HepG2 (cell line): ENCODE results near the gene PKNOX2. TPM values are rescaled to one million over a fixed set of nuclear protein-coding genes. Genes with fewer than 3 reads are reported as not detected.

Experiments used
- ATAC-seq: fragments of 200-7000 bp; cut with Tn5 transposase; 3 replicates; pipeline ENCODE4 v1.9.1; 2020; ENCODE audit warnings: mild to moderate bottlenecking, moderate library complexity
- BruUV-seq: library from RNA; stranded (reverse); fragments of 400-500 nt; replicated peaks from 2 replicates; lab custom pipeline; 2021; lab: Mats Ljungman, UMichigan
- CTCF ChIA-PET: fragments of 300-600 bp; formaldehyde crosslinking; extraction: SDS; loops from one replicate; lab custom pipeline; 2021; ENCODE audit warnings: low total read pairs, inconsistent platforms, low intra/inter-chr PET ratio; lab: Yijun Ruan, JAX
- POLR2A ChIA-PET: fragments of 350-600 bp; sonication (Branson Sonifier 250); formaldehyde crosslinking; loops from one replicate; lab custom pipeline; 2020; ENCODE audit warnings: antibody characterized with exemption, inconsistent platforms; lab: Yijun Ruan, JAX
- DNase-seq: peaks from one replicate; pipeline ENCODE4 v3.0.0-alpha.2; 2015; ENCODE audit warnings: low spot score
- FAIRE-seq: peaks from 3 replicates; lab custom pipeline; 2011; peaks lifted over from hg19 to GRCh38; lab: Jason Lieb, UNC
- H2AFZ ChIP-seq: one replicate; pipeline ENCODE4 v1.6.1; 2011; ENCODE audit warnings: low read length, inconsistent platforms
- H3K27ac ChIP-seq: fragments of 300-600 bp; 3 replicates; pipeline ENCODE4 v1.8.0; 2011; ENCODE audit warnings: mixed run types, mild to moderate bottlenecking, mixed read lengths, low read length, inconsistent platforms; ENCODE audit not compliant: insufficient read depth; ENCODE audit errors: extremely low read length
- H3K27me3 ChIP-seq, 2 experiments: fragments of 200-600 bp in 1 of 2; 2 replicates in 1 of 2; 3 replicates in 1 of 2; pipeline versions ENCODE4 v1.6.0 to v1.8.0; 2011; ENCODE audit warnings: low read length in 2 of 2, mild to moderate bottlenecking in 2 of 2, moderate library complexity in 2 of 2, inconsistent platforms in 1 of 2; ENCODE audit not compliant: insufficient read depth in 2 of 2, control insufficient read depth in 1 of 2
- H3K36me3 ChIP-seq, 2 experiments: fragments of 200-600 bp in 1 of 2; replicated peaks in 1 of 2; 2 replicates in 1 of 2; 3 replicates in 1 of 2; pipeline versions ENCODE4 v1.5.1 to v1.8.0; 2011; ENCODE audit warnings: low read length in 2 of 2, inconsistent platforms in 1 of 2; ENCODE audit not compliant: insufficient read depth in 2 of 2, control insufficient read depth in 1 of 2
- H3K4me1 ChIP-seq: 2 replicates; pipeline ENCODE4 v1.5.1; 2012; ENCODE audit warnings: low read length, inconsistent platforms; ENCODE audit not compliant: insufficient read depth
- H3K4me2 ChIP-seq: 2 replicates; pipeline ENCODE4 v1.6.0; 2011; ENCODE audit warnings: low read depth, low read length, inconsistent platforms
- H3K4me3 ChIP-seq, 3 experiments: fragments of 200-600 bp in 1 of 3; sonication (generic), shearing (Covaris generic) in 1 of 3; replicated peaks in 1 of 3; 2 replicates each; pipeline ENCODE4 v1.5.1; 2011 to 2016; ENCODE audit warnings: low read length in 3 of 3, inconsistent platforms in 2 of 3, low read depth in 2 of 3, mild to moderate bottlenecking in 2 of 3, control low read depth in 1 of 3, mixed read lengths in 1 of 3; ENCODE audit not compliant: insufficient read depth in 1 of 3
- H3K79me2 ChIP-seq: one replicate; pipeline ENCODE4 v1.6.1; 2011; ENCODE audit warnings: low read length, inconsistent platforms; ENCODE audit not compliant: insufficient read depth
- H3K9ac ChIP-seq: 2 replicates; pipeline ENCODE4 v1.6.0; 2011; ENCODE audit warnings: mild to moderate bottlenecking, low read depth, low read length, inconsistent platforms; ENCODE audit not compliant: insufficient read depth
- H3K9me3 ChIP-seq: 2 replicates; pipeline ENCODE4 v1.5.1; 2012; ENCODE audit warnings: mild to moderate bottlenecking, low read length
- H4K20me1 ChIP-seq: 2 replicates; pipeline ENCODE4 v1.6.0; 2011; ENCODE audit warnings: inconsistent platforms, mild to moderate bottlenecking, low read length, moderate library complexity; ENCODE audit not compliant: insufficient read depth
- AGO1 ChIP-seq: fragments of 200-400 bp; formaldehyde crosslinking; IDR thresholded peaks from 2 replicates; pipeline ENCODE4 v1.6.1; 2017; ENCODE audit warnings: mild to moderate bottlenecking, low read depth, low read length, moderate library complexity; ENCODE audit not compliant: poor library complexity, severe bottlenecking
- GATA4 ChIP-seq: sonication (generic); IDR thresholded peaks from 2 replicates; pipeline ENCODE4 v1.6.1; 2016; ENCODE audit warnings: antibody characterized with exemption, low read depth, borderline replicate concordance
- HNRNPLL ChIP-seq: fragments of 200-400 bp; formaldehyde crosslinking; IDR thresholded peaks from 2 replicates; pipeline ENCODE4 v1.6.1; 2017; ENCODE audit warnings: mild to moderate bottlenecking, low read depth, low read length; ENCODE audit not compliant: poor library complexity, severe bottlenecking
- KLF9 ChIP-seq: IDR thresholded peaks from 2 replicates; pipeline ENCODE4 v1.6.1; 2016; ENCODE audit warnings: low read depth
- KMT2B ChIP-seq: IDR thresholded peaks from 2 replicates; pipeline ENCODE4 v1.6.1; 2016; ENCODE audit warnings: missing genetic modification reagents, missing compliant biosample characterization
- ZBTB1 ChIP-seq: sonication (generic); formaldehyde crosslinking; IDR thresholded peaks from 2 replicates; pipeline ENCODE4 v1.4.0; 2020; ENCODE audit warnings: missing genetic modification reagents, borderline replicate concordance
- ZBTB42 ChIP-seq: sonication (generic); formaldehyde crosslinking; IDR thresholded peaks from 2 replicates; pipeline ENCODE4 v1.5.0; 2020; ENCODE audit warnings: mild to moderate bottlenecking, missing genetic modification reagents
- ZMYM2 ChIP-seq: sonication (generic); formaldehyde crosslinking; IDR thresholded peaks from 2 replicates; pipeline ENCODE4 v1.8.0; 2022; ENCODE audit warnings: mild to moderate bottlenecking, missing genetic modification reagents
- WGBS: methylation state at CpG from one replicate; pipeline ENCODE4 v1.1.6; 2017; ENCODE audit warnings: low lambda C conversion rate; 5-methylcytosine and 5-hydroxymethylcytosine counted together
- in situ Hi-C: cut with HindIII; loops from 2 replicates; pipeline ENCODE4 v1.10.0; 2017; ENCODE audit warnings: low pct_unique_long_range_greater_than_20kb; ENCODE audit not compliant: extremely low pct_ligation_motif_present
- intact Hi-C: fragments of 100-400 bp; cut with micrococcal nuclease; formaldehyde crosslinking; loops from one replicate; pipeline ENCODE4 v1.10.0; 2022; ENCODE audit not compliant: unreplicated experiment
- polyA plus RNA-seq, 8 experiments: library from polyadenylated mRNA; depleted of rRNA in 3 of 8; stranded (reverse) in 7 of 8; unstranded in 1 of 8; fragments of >200 nt; fragmentation: Illumina TruSeq in 4 of 8; extraction: Trizol in 4 of 8; gene quantifications; 2 replicates each; pipeline versions ENCODE4 v1.2.1 to v1.2.3, GENCODE V29; 2011 to 2016; ENCODE audit warnings: low read depth in 4 of 8, missing spikeins in 1 of 8, mixed read lengths in 1 of 8; ENCODE audit not compliant: insufficient read depth in 1 of 8
- total RNA-seq, 5 experiments: library from RNA; depleted of rRNA; stranded (reverse); fragments of >200 nt; fragmentation: Illumina TruSeq; extraction: Trizol; gene quantifications; 2 replicates each; pipeline ENCODE4 v1.2.3, GENCODE V29; 2016; ENCODE audit warnings: low read depth in 1 of 5
- TF ChIP-seq, protein P1 (sequence below): sonication (generic); formaldehyde crosslinking; IDR thresholded peaks from 2 replicates; pipeline ENCODE4 v1.4.0; 2020; ENCODE audit warnings: missing genetic modification reagents, borderline replicate concordance

PKNOX2 gene
- total and polyA plus RNA-seq, 2 of the 13 experiments (the other 11 are each of a cell fraction or from before 2014, with no cell fraction given), result not detected

- Histone ChIP-seq H4K20me1 (no peaks in the 10 kb centered on the region), H3K36me3 (no peaks in the 10 kb centered on the region), H2AFZ (no peak overlapping the region), H3K4me1 (no peaks in the 10 kb centered on the region), H3K9ac (no peak overlapping the region), H3K4me3 (no peak overlapping the region), H3K4me2 (no peak overlapping the region), H3K27ac (no peak overlapping the region), H3K9me3 (no peaks in the 10 kb centered on the region), H3K79me2 (no peaks in the 10 kb centered on the region), H3K27me3 (peaks cover 5 to 20% of the 10 kb centered on the region in 2 experiments)
- no TSS peak for BruUV-seq
- FAIRE-seq (no peak), ATAC-seq (no peak), DNase-seq (no peak)
- no peak for TF ChIP-seq ZMYM2
- POLR2A ChIA-PET, result no interaction called here
- in situ Hi-C loops, result no loop called here
- CTCF ChIA-PET, result no interaction called here
- WGBS, result 24% methylated on average over 2 of the region's 2 CpGs
- intact Hi-C loops, result loop anchor here (10.0 kb wide), 1 partner anchor 61 kb away; the partner anchor contains the start of gene PKNOX2
These were observed 60.9 kb downstream of the PKNOX2 start for GRCh38 chr11:125225401-125225800.

DNA sequence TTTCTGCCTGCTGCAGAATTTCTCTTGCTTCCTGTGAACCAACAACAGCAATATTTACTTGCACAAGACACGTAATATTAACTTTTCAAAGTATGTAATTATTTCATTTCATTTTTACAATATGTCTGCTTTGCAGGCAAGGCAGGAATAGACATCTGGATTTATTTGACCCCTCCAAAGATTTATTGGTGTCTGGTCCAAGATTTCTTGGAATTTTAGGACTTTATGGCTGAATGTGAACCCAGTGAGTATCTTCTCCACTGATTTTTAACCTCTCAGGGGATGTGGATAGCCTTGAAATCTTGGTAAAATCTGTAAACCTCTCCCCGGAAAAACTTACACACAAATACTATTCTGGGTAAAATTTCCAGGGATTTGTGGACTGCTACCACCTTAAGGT, 61.5 kb downstream of the PKNOX2 start:
- TF ChIP-seq KMT2B (CRISPR knock-in tag), result no peak
- no peak for TF ChIP-seq ZBTB1
- TF ChIP-seq ZBTB42, result no peak
- no peak for TF ChIP-seq KLF9
- no peak for TF ChIP-seq GATA4
- no peak for TF ChIP-seq HNRNPLL
- TF ChIP-seq, protein P1, sequence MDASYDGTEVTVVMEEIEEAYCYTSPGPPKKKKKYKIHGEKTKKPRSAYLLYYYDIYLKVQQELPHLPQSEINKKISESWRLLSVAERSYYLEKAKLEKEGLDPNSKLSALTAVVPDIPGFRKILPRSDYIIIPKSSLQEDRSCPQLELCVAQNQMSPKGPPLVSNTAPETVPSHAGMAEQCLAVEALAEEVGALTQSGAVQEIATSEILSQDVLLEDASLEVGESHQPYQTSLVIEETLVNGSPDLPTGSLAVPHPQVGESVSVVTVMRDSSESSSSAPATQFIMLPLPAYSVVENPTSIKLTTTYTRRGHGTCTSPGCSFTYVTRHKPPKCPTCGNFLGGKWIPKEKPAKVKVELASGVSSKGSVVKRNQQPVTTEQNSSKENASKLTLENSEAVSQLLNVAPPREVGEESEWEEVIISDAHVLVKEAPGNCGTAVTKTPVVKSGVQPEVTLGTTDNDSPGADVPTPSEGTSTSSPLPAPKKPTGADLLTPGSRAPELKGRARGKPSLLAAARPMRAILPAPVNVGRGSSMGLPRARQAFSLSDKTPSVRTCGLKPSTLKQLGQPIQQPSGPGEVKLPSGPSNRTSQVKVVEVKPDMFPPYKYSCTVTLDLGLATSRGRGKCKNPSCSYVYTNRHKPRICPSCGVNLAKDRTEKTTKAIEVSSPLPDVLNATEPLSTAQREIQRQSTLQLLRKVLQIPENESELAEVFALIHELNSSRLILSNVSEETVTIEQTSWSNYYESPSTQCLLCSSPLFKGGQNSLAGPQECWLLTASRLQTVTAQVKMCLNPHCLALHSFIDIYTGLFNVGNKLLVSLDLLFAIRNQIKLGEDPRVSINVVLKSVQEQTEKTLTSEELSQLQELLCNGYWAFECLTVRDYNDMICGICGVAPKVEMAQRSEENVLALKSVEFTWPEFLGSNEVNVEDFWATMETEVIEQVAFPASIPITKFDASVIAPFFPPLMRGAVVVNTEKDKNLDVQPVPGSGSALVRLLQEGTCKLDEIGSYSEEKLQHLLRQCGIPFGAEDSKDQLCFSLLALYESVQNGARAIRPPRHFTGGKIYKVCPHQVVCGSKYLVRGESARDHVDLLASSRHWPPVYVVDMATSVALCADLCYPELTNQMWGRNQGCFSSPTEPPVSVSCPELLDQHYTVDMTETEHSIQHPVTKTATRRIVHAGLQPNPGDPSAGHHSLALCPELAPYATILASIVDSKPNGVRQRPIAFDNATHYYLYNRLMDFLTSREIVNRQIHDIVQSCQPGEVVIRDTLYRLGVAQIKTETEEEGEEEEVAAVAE (CRISPR knock-in tag), result no peak
- no peak for TF ChIP-seq AGO1
- Histone ChIP-seq H3K27me3 (peaks cover 5 to 17% of the 10 kb centered on the region in 2 experiments), H3K9me3 (no peaks in the 10 kb centered on the region), H3K4me2 (no peak overlapping the region), H4K20me1 (no peaks in the 10 kb centered on the region), H3K79me2 (no peaks in the 10 kb centered on the region), H3K9ac (no peak overlapping the region), H3K4me1 (no peaks in the 10 kb centered on the region), H3K36me3 (no peaks in the 10 kb centered on the region), H3K4me3 (no peak overlapping the region), H3K27ac (no peak overlapping the region), H2AFZ (no peak overlapping the region)
- ChIA-PET POLR2A (no interaction called here), CTCF (no interaction called here)
- DNase-seq (no peak), ATAC-seq (no peak), FAIRE-seq (no peak)
- intact Hi-C loops (loop anchor here (10.0 kb wide), 1 partner anchor 61 kb away; the partner anchor contains the start of gene PKNOX2), in situ Hi-C loops (no loop called here)
- 0% methylated on average over 2 of the region's 2 CpGs for WGBS
- no TSS peak for BruUV-seq
